HCT116 (cell line): ENCODE measurements around the gene UGT3A2.

Experiments used
- EZH2phosphoT487 ChIP-seq: fragments of 200-600 bp; IDR thresholded peaks from 2 replicates; pipeline ENCODE4 v1.6.1; 2018; ENCODE audit warnings: antibody characterized with exemption, borderline replicate concordance
- JUND ChIP-seq: IDR thresholded peaks from 2 replicates; pipeline ENCODE4 v1.6.1; 2012
- POLR2A ChIP-seq: IDR thresholded peaks from 2 replicates; pipeline ENCODE4 v1.7.0; 2011; ENCODE audit warnings: borderline replicate concordance; ENCODE audit not compliant: insufficient read depth, insufficient read length; ENCODE audit errors: extremely low read depth
- ZFX ChIP-seq: fragments of 450-650 bp; IDR thresholded peaks from 2 replicates; pipeline ENCODE4 v1.6.1; 2017
- ZNF274 ChIP-seq: fragments of 200-500 bp; sonication (Bioruptor generic); IDR thresholded peaks from 2 replicates; pipeline ENCODE4 v1.6.1; 2014; ENCODE audit warnings: mild to moderate bottlenecking, low read depth, low read length, inconsistent platforms
- TF ChIP-seq, protein P1 (sequence below): IDR thresholded peaks from 2 replicates; pipeline ENCODE4 v1.6.1; 2012
- TF ChIP-seq, protein P2 (sequence below): IDR thresholded peaks from 2 replicates; pipeline ENCODE4 v1.6.1; 2011; ENCODE audit warnings: mild to moderate bottlenecking, low read length, moderate library complexity; ENCODE audit not compliant: insufficient replicate concordance; ENCODE audit errors: extremely low read depth
- TF ChIP-seq, protein P3 (sequence below): IDR thresholded peaks from 2 replicates; pipeline ENCODE4 v1.6.1; 2012; ENCODE audit warnings: low read depth
- TF ChIP-seq, protein P4 (sequence below), 3 experiments: fragments of 200-600 bp in 1 of 3; sonication (generic) in 1 of 3; IDR thresholded peaks in 2 of 3; conservative IDR thresholded peaks in 1 of 3; 2 replicates each; pipeline ENCODE4 v1.5.1; 2012 to 2017; ENCODE audit warnings: low read depth in 2 of 3, low read length in 2 of 3, antibody characterized with exemption in 1 of 3, borderline replicate concordance in 1 of 3, control low read depth in 1 of 3, mild to moderate bottlenecking in 1 of 3, mixed read lengths in 1 of 3, mixed run types in 1 of 3, moderate library complexity in 1 of 3; ENCODE audit not compliant: insufficient read depth in 1 of 3

- TF ChIP-seq, protein P1, sequence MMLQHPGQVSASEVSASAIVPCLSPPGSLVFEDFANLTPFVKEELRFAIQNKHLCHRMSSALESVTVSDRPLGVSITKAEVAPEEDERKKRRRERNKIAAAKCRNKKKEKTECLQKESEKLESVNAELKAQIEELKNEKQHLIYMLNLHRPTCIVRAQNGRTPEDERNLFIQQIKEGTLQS: no peak
- TF ChIP-seq JUND (no peak), ZFX (no peak), ZNF274 (no peak), POLR2A (no peak), EZH2phosphoT487 (no peak)
- TF ChIP-seq, protein P2, sequence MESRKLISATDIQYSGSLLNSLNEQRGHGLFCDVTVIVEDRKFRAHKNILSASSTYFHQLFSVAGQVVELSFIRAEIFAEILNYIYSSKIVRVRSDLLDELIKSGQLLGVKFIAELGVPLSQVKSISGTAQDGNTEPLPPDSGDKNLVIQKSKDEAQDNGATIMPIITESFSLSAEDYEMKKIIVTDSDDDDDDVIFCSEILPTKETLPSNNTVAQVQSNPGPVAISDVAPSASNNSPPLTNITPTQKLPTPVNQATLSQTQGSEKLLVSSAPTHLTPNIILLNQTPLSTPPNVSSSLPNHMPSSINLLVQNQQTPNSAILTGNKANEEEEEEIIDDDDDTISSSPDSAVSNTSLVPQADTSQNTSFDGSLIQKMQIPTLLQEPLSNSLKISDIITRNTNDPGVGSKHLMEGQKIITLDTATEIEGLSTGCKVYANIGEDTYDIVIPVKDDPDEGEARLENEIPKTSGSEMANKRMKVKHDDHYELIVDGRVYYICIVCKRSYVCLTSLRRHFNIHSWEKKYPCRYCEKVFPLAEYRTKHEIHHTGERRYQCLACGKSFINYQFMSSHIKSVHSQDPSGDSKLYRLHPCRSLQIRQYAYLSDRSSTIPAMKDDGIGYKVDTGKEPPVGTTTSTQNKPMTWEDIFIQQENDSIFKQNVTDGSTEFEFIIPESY: no peak
- TF ChIP-seq, protein P3, sequence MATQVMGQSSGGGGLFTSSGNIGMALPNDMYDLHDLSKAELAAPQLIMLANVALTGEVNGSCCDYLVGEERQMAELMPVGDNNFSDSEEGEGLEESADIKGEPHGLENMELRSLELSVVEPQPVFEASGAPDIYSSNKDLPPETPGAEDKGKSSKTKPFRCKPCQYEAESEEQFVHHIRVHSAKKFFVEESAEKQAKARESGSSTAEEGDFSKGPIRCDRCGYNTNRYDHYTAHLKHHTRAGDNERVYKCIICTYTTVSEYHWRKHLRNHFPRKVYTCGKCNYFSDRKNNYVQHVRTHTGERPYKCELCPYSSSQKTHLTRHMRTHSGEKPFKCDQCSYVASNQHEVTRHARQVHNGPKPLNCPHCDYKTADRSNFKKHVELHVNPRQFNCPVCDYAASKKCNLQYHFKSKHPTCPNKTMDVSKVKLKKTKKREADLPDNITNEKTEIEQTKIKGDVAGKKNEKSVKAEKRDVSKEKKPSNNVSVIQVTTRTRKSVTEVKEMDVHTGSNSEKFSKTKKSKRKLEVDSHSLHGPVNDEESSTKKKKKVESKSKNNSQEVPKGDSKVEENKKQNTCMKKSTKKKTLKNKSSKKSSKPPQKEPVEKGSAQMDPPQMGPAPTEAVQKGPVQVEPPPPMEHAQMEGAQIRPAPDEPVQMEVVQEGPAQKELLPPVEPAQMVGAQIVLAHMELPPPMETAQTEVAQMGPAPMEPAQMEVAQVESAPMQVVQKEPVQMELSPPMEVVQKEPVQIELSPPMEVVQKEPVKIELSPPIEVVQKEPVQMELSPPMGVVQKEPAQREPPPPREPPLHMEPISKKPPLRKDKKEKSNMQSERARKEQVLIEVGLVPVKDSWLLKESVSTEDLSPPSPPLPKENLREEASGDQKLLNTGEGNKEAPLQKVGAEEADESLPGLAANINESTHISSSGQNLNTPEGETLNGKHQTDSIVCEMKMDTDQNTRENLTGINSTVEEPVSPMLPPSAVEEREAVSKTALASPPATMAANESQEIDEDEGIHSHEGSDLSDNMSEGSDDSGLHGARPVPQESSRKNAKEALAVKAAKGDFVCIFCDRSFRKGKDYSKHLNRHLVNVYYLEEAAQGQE: no peak
- TF ChIP-seq, protein P4, sequence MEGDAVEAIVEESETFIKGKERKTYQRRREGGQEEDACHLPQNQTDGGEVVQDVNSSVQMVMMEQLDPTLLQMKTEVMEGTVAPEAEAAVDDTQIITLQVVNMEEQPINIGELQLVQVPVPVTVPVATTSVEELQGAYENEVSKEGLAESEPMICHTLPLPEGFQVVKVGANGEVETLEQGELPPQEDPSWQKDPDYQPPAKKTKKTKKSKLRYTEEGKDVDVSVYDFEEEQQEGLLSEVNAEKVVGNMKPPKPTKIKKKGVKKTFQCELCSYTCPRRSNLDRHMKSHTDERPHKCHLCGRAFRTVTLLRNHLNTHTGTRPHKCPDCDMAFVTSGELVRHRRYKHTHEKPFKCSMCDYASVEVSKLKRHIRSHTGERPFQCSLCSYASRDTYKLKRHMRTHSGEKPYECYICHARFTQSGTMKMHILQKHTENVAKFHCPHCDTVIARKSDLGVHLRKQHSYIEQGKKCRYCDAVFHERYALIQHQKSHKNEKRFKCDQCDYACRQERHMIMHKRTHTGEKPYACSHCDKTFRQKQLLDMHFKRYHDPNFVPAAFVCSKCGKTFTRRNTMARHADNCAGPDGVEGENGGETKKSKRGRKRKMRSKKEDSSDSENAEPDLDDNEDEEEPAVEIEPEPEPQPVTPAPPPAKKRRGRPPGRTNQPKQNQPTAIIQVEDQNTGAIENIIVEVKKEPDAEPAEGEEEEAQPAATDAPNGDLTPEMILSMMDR (IDR thresholded peaks at IDR 0.05 in 2 of 3, conservative IDR thresholded peaks at IDR 0.05 in 1 of 3; ENCODE audit: borderline replicate concordance in 1 of 3, insufficient read depth in 1 of 3, low read depth in 2 of 3, low read length in 2 of 3): no peak
Measured at GRCh38 chr5:36049949-36050348, 16.7 kb downstream of the UGT3A2 start.
